Stomach (tissue), 9 donors: ENCODE measurements around the gene DIAPH3. TPM values are rescaled to one million over a fixed set of nuclear protein-coding genes. Genes with fewer than 3 reads are reported as not detected.

Experiments
- DNase-seq, 2 donors: peaks; one replicate each; pipeline versions ENCODE4 v3.0.0 to v3.0.0-alpha.2; 2013 to 2019
- H3K27ac ChIP-seq, 5 donors: fragments of 200-600 bp in 4 of 5; sonication (generic) in 4 of 5; one replicate each; pipeline ENCODE4 v1.5.1; 2013 to 2019; ENCODE audit warnings: mild to moderate bottlenecking in 1 of 5, moderate library complexity in 1 of 5
- H3K27me3 ChIP-seq, 3 donors: fragments of 200-600 bp; sonication (generic); one replicate each; pipeline ENCODE4 v1.5.1; 2017 to 2019; ENCODE audit warnings: mixed run types in 1 of 3
- H3K36me3 ChIP-seq, 4 donors: fragments of 200-600 bp; sonication (generic); 1 replicate in 3 of 4; 2 replicates in 1 of 4; pipeline ENCODE4 v1.5.1; 2016 to 2019
- H3K4me1 ChIP-seq, 4 donors: fragments of 200-600 bp; sonication (generic); one replicate each; pipeline ENCODE4 v1.5.1; 2016 to 2019
- H3K4me3 ChIP-seq, 4 donors: fragments of 200-600 bp; sonication (generic) in 3 of 4; one replicate each; pipeline ENCODE4 v1.5.1; 2016 to 2019; ENCODE audit warnings: mild to moderate bottlenecking in 1 of 4
- H3K9me3 ChIP-seq, 4 donors: fragments of 200-600 bp; sonication (generic); one replicate each; pipeline ENCODE4 v1.5.1; 2016 to 2019
- EP300 ChIP-seq: sonication (generic); formaldehyde crosslinking; IDR thresholded peaks from one replicate; pipeline ENCODE4 v1.6.1; 2017; ENCODE audit warnings: antibody characterized with exemption
- POLR2A ChIP-seq, 4 donors: fragments of 450-650 bp; IDR thresholded peaks; one replicate each; pipeline ENCODE4 v1.6.1; 2016; ENCODE audit warnings: antibody characterized with exemption in 4 of 4, control low read depth in 2 of 4, mild to moderate bottlenecking in 1 of 4, moderate library complexity in 1 of 4
- POLR2AphosphoS5 ChIP-seq, 3 donors: sonication (generic); formaldehyde crosslinking; IDR thresholded peaks; one replicate each; pipeline ENCODE4 v1.6.1; 2016; ENCODE audit warnings: antibody characterized with exemption in 3 of 3
- WGBS, 5 donors: extraction: QIAGEN DNeasy Blood & Tissue Kit in 3 of 5; methylation state at CpG; one replicate each; pipeline versions ENCODE4 v1.1.5 to v1.1.7; 2013 to 2018; 5-methylcytosine and 5-hydroxymethylcytosine counted together
- intact Hi-C: fragments of 100-400 bp; cut with DNase I; formaldehyde crosslinking; loops from one replicate; pipeline ENCODE4 v1.15.1; 2023; ENCODE audit warnings: low total_unique reads
- polyA plus RNA-seq, 3 donors: library from polyadenylated mRNA; stranded (reverse); fragments of 200-250 nt; gene quantifications; one replicate each; pipeline ENCODE4 v1.2.3, GENCODE V29; 2013
- total RNA-seq, 5 donors: library from RNA; depleted of rRNA; stranded (reverse); fragments of >200 nt; gene quantifications; one replicate each; pipeline versions ENCODE4 v1.1.0 to v1.2.3, GENCODE V29; 2014 to 2016
- TF ChIP-seq, protein P1 (sequence below), 7 experiments: fragments of 450-650 bp in 4 of 7; fragments of 200-600 bp in 3 of 7; sonication (generic) in 3 of 7; IDR thresholded peaks; one replicate each; pipeline ENCODE4 v1.5.1; 2016 to 2019; ENCODE audit warnings: antibody characterized with exemption in 7 of 7, control low read depth in 2 of 7, mild to moderate bottlenecking in 1 of 7
- donor health status: healthy with polysubstance abuse.
- donor health status: Bipolar disorder and iron deficiency.
- donor health status: healthy.

Gene DIAPH3
- total and polyA plus RNA-seq, 8 donors = 2.5 to 12.1 (median 4.6) TPM

GRCh38 chr13:59744747-59745391, 418.9 kb downstream of the DIAPH3 start:
- Histone ChIP-seq H3K27me3 (no peaks in the 10 kb centered on the region), H3K9me3 (no peaks in the 10 kb centered on the region), H3K36me3 (no peaks in the 10 kb centered on the region), H3K4me3 (no peak overlapping the region), H3K4me1 (peaks cover 0 to 11% (median 6%) of the 10 kb centered on the region in 4 donors), H3K27ac (peak overlapping the region in 1 of 5 donors; percentile 40)
- TF ChIP-seq, protein P1, sequence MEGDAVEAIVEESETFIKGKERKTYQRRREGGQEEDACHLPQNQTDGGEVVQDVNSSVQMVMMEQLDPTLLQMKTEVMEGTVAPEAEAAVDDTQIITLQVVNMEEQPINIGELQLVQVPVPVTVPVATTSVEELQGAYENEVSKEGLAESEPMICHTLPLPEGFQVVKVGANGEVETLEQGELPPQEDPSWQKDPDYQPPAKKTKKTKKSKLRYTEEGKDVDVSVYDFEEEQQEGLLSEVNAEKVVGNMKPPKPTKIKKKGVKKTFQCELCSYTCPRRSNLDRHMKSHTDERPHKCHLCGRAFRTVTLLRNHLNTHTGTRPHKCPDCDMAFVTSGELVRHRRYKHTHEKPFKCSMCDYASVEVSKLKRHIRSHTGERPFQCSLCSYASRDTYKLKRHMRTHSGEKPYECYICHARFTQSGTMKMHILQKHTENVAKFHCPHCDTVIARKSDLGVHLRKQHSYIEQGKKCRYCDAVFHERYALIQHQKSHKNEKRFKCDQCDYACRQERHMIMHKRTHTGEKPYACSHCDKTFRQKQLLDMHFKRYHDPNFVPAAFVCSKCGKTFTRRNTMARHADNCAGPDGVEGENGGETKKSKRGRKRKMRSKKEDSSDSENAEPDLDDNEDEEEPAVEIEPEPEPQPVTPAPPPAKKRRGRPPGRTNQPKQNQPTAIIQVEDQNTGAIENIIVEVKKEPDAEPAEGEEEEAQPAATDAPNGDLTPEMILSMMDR (IDR thresholded peaks at IDR 0.05) = no peak
- no peak for TF ChIP-seq POLR2AphosphoS5 (IDR thresholded peaks at IDR 0.05)
- TF ChIP-seq EP300 = no peak
- no peak for TF ChIP-seq POLR2A (IDR thresholded peaks at IDR 0.05)
- 73 to 83% (median 79%) methylated on average over 2 of the region's 2 CpGs for WGBS, 5 donors
- peak in 1 of 2 donors; percentile 25 for DNase-seq
- intact Hi-C loops = no loop called here

DNA sequence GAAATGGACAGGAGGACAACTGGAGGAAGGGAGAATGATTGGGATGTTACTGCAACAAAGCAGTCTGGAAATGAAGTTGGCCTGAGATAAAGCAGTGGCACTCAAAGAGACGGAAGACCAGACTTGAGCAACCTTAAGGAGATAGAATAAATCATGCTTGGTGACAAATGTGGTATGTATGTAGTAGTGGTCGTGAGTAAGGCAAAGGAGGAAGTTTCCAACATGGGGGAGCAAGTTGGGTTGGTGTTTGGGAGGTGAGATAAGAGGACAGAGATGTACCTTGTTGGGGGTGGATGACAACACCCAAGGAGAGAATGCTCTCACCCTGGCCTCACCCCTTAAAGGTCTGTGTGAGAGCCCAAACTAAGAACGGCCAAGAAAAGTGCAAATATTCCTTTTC, 420.5 kb downstream of the DIAPH3 start:
- no peaks in the 10 kb centered on the region for H3K36me3 ChIP-seq
- TF ChIP-seq, protein P1 (IDR thresholded peaks at IDR 0.05) = no peak
- TF ChIP-seq POLR2A (IDR thresholded peaks at IDR 0.05) = no peak
- no peak for TF ChIP-seq EP300
- TF ChIP-seq POLR2AphosphoS5 (IDR thresholded peaks at IDR 0.05) = no peak
- WGBS, 5 donors = 78 to 86% (median 80%) methylated on average over 3 of the region's 3 CpGs
- H3K27ac ChIP-seq = no peak overlapping the region
- intact Hi-C loops = no loop called here
- no peak for DNase-seq
- H3K4me3 ChIP-seq = no peak overlapping the region
- H3K4me1 ChIP-seq = peaks cover 0 to 11% (median 6%) of the 10 kb centered on the region in 4 donors
- H3K9me3 ChIP-seq = no peaks in the 10 kb centered on the region
- H3K27me3 ChIP-seq = no peaks in the 10 kb centered on the region

GRCh38 chr13:59742467-59742866, 421.3 kb downstream of the DIAPH3 start:
- H3K9me3 ChIP-seq = no peaks in the 10 kb centered on the region
- no peak overlapping the region for H3K27ac ChIP-seq
- TF ChIP-seq POLR2AphosphoS5 (IDR thresholded peaks at IDR 0.05) (no peak), EP300 (no peak), POLR2A (IDR thresholded peaks at IDR 0.05) (no peak)
- TF ChIP-seq, protein P1 (IDR thresholded peaks at IDR 0.05) = no peak
- H3K27me3 ChIP-seq = no peaks in the 10 kb centered on the region
- peaks cover 0 to 11% (median 6%) of the 10 kb centered on the region in 4 donors for H3K4me1 ChIP-seq
- H3K4me3 ChIP-seq = no peak overlapping the region
- no peaks in the 10 kb centered on the region for H3K36me3 ChIP-seq
- DNase-seq = no peak
- intact Hi-C loops = no loop called here

- intact Hi-C loops = no loop called here
- no peaks in the 10 kb centered on the region for H3K9me3 ChIP-seq
- WGBS, 5 donors = 79 to 93% (median 89%) methylated on average over 5 of the region's 5 CpGs
- TF ChIP-seq EP300 (no peak), POLR2AphosphoS5 (IDR thresholded peaks at IDR 0.05) (no peak)
- no peaks in the 10 kb centered on the region for H3K4me1 ChIP-seq
- H3K4me3 ChIP-seq = no peak overlapping the region
- H3K27me3 ChIP-seq = no peaks in the 10 kb centered on the region
- DNase-seq = no peak
- no peaks in the 10 kb centered on the region for H3K36me3 ChIP-seq
- H3K27ac ChIP-seq = no peak overlapping the region
Measured at GRCh38 chr13:59738921-59739320, 424.8 kb downstream of the DIAPH3 start.

DNA sequence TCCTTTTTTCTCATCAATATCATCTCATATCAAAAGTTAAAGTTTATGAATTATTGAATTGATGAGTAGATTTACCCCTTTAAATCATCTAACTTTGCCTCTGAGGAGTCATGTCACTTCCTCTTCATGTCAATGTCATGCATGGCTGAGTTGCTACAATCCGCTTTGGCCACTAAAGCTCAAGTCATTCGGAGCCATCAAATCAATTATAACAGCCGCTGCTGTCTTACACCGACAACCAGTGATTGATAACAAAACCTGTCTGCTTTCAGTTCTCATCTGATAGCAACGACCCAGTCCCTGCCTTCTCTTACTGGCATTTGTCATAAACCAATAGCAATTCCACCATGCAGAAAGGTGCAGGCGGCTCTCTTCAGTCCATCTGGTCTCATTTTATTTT, 429.3 kb downstream of the DIAPH3 start:
- H3K9me3 ChIP-seq = no peaks in the 10 kb centered on the region
- no peak for TF ChIP-seq EP300
- DNase-seq = no peak
- 53 to 76% (median 70%) methylated on average over 6 of the region's 6 CpGs for WGBS, 5 donors
- H3K4me3 ChIP-seq = no peak overlapping the region
- H3K4me1 ChIP-seq = no peaks in the 10 kb centered on the region
- H3K27ac ChIP-seq = no peak overlapping the region
- intact Hi-C loops = no loop called here
- H3K36me3 ChIP-seq = no peaks in the 10 kb centered on the region
- H3K27me3 ChIP-seq = no peaks in the 10 kb centered on the region
